ENCODE measurements around the gene DGLUCY.

The DGLUCY gene

GRCh38 chr14:91135039-91135438 lies 21.2 kb downstream of the DGLUCY start:
- Histone ChIP-seq H3K27ac (no peak overlapping the region), H3K79me2 (ENCODE audit: insufficient read depth, low read depth) (no peaks in the 10 kb centered on the region; the same call in 1 of the 2 replicates), H3K9ac (no peak overlapping the region), H3K36me3 (ENCODE audit: insufficient read depth) (no peaks in the 10 kb centered on the region), H2AFZ (ENCODE audit: low read depth) (no peak overlapping the region), H3K4me1 (ENCODE audit: low read depth, poor library complexity, severe bottlenecking) (peaks cover 14% of the 10 kb centered on the region), H4K20me1 (ENCODE audit: insufficient read depth) (no peaks in the 10 kb centered on the region), H3K4me3 (IDR thresholded peaks at IDR 0.05; ENCODE audit: insufficient read depth, low read depth, low read length) (no peak overlapping the region), H3K4me2 (no peak overlapping the region), H3K27me3 (ENCODE audit: insufficient read depth, low read depth) (no peaks in the 10 kb centered on the region)
- TF ChIP-seq CTCF (conservative IDR thresholded peaks at IDR 0.05; ENCODE audit: low read depth, low read length), result no peak

- no peaks in the 10 kb centered on the region; the same call in 1 of the 2 replicates for H3K79me2 ChIP-seq (ENCODE audit: insufficient read depth, low read depth)
- H4K20me1 ChIP-seq (ENCODE audit: insufficient read depth), result no peaks in the 10 kb centered on the region
- H3K9ac ChIP-seq, result no peak overlapping the region
- H3K4me2 ChIP-seq, result no peak overlapping the region
- no peaks in the 10 kb centered on the region for H3K27me3 ChIP-seq (ENCODE audit: insufficient read depth, low read depth)
- no peak overlapping the region for H3K4me3 ChIP-seq (IDR thresholded peaks at IDR 0.05; ENCODE audit: insufficient read depth, low read depth, low read length)
- H3K27ac ChIP-seq, result no peak overlapping the region
- H3K36me3 ChIP-seq (ENCODE audit: insufficient read depth), result no peaks in the 10 kb centered on the region
- no peak overlapping the region for H2AFZ ChIP-seq (ENCODE audit: low read depth)
- H3K4me1 ChIP-seq (ENCODE audit: low read depth, poor library complexity, severe bottlenecking), result peaks cover 38% of the 10 kb centered on the region
- peak; percentile 45; the same call in 1 of the 2 replicates for TF ChIP-seq CTCF (conservative IDR thresholded peaks at IDR 0.05; ENCODE audit: low read depth, low read length)
Observed at GRCh38 chr14:91138511-91139359, 24.9 kb downstream of the DGLUCY start.

- no peak overlapping the region; the same call in 1 of the 2 replicates for H3K27ac ChIP-seq
- H3K79me2 ChIP-seq (ENCODE audit: insufficient read depth, low read depth), result no peaks in the 10 kb centered on the region
Observed at GRCh38 chr14:91139776-91140175, 25.9 kb downstream of the DGLUCY start.

GRCh38 chr14:91140672-91141071 lies 26.8 kb downstream of the DGLUCY start:
- Histone ChIP-seq H3K4me2 (no peak overlapping the region), H3K27me3 (ENCODE audit: insufficient read depth, low read depth) (no peaks in the 10 kb centered on the region), H2AFZ (ENCODE audit: low read depth) (no peak overlapping the region), H3K9ac (no peak overlapping the region), H3K79me2 (ENCODE audit: insufficient read depth, low read depth) (no peaks in the 10 kb centered on the region), H4K20me1 (ENCODE audit: insufficient read depth) (no peaks in the 10 kb centered on the region), H3K4me1 (ENCODE audit: low read depth, poor library complexity, severe bottlenecking) (peaks cover 38% of the 10 kb centered on the region), H3K4me3 (IDR thresholded peaks at IDR 0.05; ENCODE audit: insufficient read depth, low read depth, low read length) (no peak overlapping the region), H3K27ac (no peak overlapping the region), H3K36me3 (ENCODE audit: insufficient read depth) (no peaks in the 10 kb centered on the region)
- no peak for TF ChIP-seq CTCF (conservative IDR thresholded peaks at IDR 0.05; ENCODE audit: low read depth, low read length)

More at GRCh38 chr14:91139776-91140175, 25.9 kb downstream of the DGLUCY start:
- no peaks in the 10 kb centered on the region for H4K20me1 ChIP-seq (ENCODE audit: insufficient read depth)
- H3K4me3 ChIP-seq (IDR thresholded peaks at IDR 0.05; ENCODE audit: insufficient read depth, low read depth, low read length), result no peak overlapping the region
- no peak overlapping the region for H2AFZ ChIP-seq (ENCODE audit: low read depth)
- H3K4me2 ChIP-seq, result no peak overlapping the region
- H3K27me3 ChIP-seq (ENCODE audit: insufficient read depth, low read depth), result no peaks in the 10 kb centered on the region
- no peaks in the 10 kb centered on the region for H3K36me3 ChIP-seq (ENCODE audit: insufficient read depth)
- no peak for TF ChIP-seq CTCF (conservative IDR thresholded peaks at IDR 0.05; ENCODE audit: low read depth, low read length)
- no peak overlapping the region for H3K9ac ChIP-seq
- peaks cover 38% of the 10 kb centered on the region for H3K4me1 ChIP-seq (ENCODE audit: low read depth, poor library complexity, severe bottlenecking)

Data from KMS-11 (cell line).